Right renal cortex interstitium (tissue), 3 donors: ENCODE results near the gene PCK1. TPM values are rescaled to one million over a fixed set of nuclear protein-coding genes. Genes with fewer than 3 reads are reported as not detected.

Experiments
- polyA plus RNA-seq, 3 donors: library from polyadenylated mRNA; unstranded; fragments of 120-200 nt; gene quantifications; one replicate each; pipeline ENCODE4 v1.2.1, GENCODE V29; 2013; ENCODE audit not compliant: insufficient read length in 3 of 3

Gene PCK1
- polyA plus RNA-seq, 3 donors = 4.3 to 15.0 (median 10.6) TPM

Other genes starting within 250 kb of the PCK1 start
- not detected for gene SPO11, start 231.3 kb upstream of the PCK1 start, polyA plus RNA-seq
- gene RAE1, start 209.9 kb upstream of the PCK1 start, polyA plus RNA-seq = 10 to 100 TPM; 61.2 to 67.6 (median 64.5) TPM
- 10 to 100 TPM; 19.9 to 29.5 (median 24.1) TPM for gene RBM38, start 169.7 kb upstream of the PCK1 start, polyA plus RNA-seq
- gene CTCFL, start 36.0 kb upstream of the PCK1 start, polyA plus RNA-seq = 1 to 10 TPM; 1.4 to 3.4 (median 2.2) TPM
- gene ZBP1, start 59.3 kb downstream of the PCK1 start, polyA plus RNA-seq = under 1 TPM in 2 of 3 donors, not detected in 1; 0.06 to 0.21 TPM
- gene PMEPA1, start 148.9 kb downstream of the PCK1 start, polyA plus RNA-seq = 10 to 100 TPM; 18.2 to 21.3 (median 20.5) TPM